GM19238 (cell line): Measurements from ENCODE around the gene INTS4.
"Not testable (repeated sequence)": the region's sequence is repeated elsewhere in the genome, so short reads cannot be mapped to it uniquely, and the experiment has no call there.

Experiments
- DNase-seq: peaks from one replicate; pipeline ENCODE4 v3.0.0; 2011; ENCODE audit warnings: low spot score; ENCODE audit not compliant: insufficient read length

Gene INTS4

DNA sequence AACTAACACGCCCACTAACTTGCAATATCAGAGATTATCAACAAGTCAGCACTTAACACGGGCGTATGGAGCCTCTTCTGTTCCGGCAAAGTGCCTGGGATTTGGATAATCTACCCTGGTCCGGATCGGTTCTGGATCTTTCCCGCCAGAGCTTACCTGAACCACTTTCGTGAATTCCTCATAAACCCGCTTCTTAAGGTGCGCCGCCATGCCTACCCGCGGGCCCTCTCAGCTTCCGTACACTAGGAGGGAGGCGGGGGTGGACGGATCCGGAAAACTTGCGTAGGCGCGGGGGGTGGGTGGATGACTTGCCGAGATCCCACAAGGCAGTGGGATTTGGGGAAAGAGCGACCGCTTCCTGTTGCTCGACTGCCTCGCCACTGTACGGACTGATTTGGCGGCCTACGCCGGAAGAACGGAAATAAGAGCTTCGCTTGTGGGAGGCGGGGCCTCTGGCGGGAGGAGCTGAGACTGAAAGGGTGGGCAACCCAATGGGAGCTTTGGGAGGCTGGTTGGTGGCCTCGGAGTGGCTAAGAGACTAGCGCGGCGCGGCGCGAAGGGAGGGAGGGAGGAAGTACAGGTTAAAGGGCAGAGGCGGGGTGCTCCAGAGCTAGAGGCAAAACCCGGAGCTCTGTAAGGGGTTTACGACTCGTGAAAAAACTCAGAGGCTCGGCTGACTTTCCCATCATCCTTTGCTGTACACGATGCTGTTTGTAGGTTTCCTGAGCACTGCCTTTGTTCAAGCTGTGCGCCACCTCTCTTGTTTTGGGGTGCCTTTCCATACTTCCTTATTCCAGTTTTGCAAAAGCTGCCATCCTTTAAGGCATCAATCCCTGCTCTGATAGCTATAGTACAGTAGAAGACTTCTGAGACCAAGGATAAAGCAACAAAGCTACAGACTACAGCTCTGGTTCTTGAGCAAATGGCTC is at the start of gene INTS4:
INTS4 (minus strand) TSS at position 235 of the 929 bp plus-strand sequence; CDS start at position 210, 25 bp downstream.
- DNase-seq, result peak; percentile 88

GRCh38 chr11:78041843-78042440 is 47.5 kb upstream of the INTS4 start:
- DNase-seq, result no peak

- not testable (repeated sequence) for DNase-seq
Observed at GRCh38 chr11:78041380-78041719, 46.9 kb upstream of the INTS4 start.

DNA sequence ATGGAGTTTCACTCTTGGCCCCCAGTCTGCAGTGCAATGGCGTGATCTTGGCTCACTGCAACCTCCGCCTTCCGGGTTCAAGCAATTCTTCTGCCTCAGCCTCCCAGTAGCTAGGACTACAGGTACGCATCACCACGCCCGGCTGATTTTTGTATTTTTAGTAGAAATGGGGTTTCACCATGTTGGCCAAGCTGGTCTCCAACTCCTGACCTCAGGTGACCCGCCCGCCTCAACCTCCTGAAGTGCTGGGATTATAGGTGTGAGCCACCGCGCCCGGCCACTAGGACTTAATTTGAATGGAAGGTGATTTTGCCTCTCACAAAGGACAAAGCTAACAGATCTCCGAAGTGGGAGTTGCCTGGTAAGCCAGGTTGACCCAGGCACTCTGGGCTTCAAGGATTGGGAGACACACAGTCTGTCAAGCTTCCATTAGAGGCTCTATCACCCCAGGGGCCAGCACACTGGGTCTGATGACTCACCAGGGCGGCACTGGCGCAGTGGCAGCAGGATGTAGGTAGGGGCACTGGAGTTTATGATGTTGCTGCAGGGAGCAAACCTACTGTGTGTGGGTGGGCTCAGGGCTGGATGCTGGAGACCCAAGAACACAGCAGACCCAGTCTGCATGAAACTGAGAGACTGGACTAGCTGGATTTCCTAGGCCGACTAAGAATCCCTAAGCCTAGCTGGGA is 46.4 kb upstream of the INTS4 start:
- DNase-seq, result no peak

DNA sequence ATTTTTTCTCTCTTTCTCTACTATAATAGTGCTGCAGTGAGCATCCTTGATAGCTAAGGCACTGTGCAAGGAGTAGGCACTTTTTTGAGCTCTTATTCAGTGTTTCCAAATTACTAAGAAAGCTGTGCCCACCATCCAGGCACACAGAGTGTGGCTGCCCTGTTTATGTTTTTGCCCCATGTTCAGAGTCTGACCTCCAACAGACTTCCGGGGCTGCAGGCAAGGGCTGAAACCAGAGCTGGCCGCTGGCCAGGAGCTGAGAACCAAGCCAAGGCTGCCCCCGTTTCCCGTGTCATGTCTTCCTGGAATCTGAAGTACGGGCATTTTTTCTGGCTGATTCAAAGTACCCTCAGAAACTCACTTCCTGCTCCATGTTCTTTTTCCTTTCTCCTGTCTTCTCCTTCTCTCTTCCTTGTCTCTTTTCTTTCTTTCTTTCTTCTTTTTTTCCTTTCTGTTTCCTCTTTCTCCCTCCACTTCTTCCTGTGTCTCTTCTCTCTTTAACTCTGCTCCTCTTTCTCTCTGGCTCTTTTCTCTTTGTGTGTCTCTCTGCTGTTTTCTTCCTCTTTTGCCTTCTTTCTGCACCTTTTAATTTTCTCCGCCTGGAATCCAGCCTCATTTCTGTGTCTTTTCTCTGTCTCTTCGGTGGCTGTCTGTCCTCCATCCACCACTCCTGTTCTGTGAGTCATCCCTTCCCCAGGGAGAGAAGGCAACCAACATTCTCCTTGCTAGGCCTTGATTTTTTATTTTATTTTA is 45.6 kb upstream of the INTS4 start:
- peak; percentile 44 for DNase-seq

GRCh38 chr11:78039391-78039918 is 45.0 kb upstream of the INTS4 start:
- no peak for DNase-seq

DNA sequence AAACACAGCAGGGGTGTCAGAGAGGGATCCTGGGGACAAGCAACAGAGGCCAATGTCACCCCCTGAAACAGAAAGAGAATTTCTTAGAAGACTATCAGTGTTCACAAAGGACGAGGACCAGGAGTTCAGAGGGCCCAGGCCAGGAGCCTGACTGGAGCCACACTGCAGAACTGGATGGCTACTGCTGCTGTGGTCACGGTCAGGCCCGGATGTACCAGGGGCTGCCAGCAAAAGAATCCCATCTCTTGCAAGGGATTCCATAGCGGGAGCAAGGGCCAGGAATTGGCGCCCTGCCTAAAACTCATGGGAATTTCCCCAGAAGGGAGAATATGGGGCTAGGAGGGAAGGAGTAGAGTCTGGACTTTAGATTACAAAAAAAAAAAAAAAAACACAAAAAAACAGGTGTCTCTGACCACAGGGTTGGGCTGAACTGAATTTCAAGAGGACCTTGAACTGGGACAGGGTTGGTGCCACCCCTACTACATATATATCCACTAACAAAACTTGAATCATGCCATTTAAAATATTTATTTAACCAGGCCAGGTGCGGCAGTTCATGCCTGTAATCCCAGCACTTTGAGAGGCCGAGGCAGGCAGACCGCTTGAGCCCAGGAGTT is 44.3 kb upstream of the INTS4 start:
- no peak for DNase-seq

DNA sequence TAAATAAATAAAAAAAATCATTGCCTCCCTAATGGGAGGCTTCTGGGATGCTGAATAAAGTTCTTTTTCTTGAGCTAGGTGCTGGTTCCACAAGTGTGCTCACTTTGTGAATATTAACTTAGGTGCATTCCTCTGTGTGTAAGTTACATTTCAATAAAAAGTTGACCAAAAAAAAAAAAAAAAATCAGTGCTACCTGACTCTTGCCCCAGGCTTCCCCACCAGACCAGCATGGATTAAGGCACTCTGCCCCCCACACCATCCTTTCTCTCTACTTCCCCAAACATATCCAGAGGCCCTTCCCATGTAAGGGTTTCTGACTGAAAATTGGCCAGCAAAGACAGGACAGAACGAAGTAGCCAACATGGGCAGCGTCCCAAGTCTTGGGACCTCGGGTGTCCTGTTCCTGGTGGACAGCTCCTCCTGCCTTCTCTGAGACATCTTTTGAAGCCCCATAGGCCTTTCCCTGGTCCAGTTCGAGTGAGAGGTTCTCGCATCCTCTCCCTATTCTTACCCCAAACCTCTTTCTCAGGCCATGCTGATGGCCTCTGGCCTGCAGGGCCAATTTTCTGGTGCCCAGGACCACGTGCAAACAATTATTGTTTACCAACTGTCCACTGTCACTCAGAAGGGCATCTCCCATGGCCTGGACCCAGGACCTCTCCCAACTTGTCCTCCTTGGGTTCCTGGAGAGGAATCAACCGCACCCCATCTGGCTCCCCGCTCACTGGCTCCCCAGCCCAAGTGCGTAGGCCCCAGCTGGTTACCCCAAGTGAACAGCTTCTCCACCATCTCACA is 43.6 kb upstream of the INTS4 start:
- DNase-seq, result no peak

- no peak for DNase-seq
Observed at GRCh38 chr11:78037056-78037455, 42.6 kb upstream of the INTS4 start.

DNA sequence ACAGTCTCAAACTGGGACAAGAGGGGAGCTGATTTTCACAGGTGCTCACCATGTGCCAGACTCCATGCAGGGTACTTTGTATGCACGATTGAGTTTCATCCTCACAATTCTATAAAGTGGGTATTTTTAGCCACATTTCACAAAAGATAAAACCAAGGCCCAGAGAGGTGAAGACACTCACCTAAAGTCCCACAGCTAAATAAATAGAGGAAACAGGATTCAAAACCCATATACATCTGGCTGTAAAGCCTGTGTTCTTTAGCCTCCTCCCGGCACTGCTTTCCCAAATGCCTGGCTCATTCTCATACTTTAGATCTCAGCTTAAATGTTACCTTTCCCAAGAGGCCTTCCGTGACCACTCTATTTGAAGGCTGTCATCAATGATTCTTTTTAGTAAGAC is 41.8 kb upstream of the INTS4 start:
- DNase-seq, result no peak

DNA sequence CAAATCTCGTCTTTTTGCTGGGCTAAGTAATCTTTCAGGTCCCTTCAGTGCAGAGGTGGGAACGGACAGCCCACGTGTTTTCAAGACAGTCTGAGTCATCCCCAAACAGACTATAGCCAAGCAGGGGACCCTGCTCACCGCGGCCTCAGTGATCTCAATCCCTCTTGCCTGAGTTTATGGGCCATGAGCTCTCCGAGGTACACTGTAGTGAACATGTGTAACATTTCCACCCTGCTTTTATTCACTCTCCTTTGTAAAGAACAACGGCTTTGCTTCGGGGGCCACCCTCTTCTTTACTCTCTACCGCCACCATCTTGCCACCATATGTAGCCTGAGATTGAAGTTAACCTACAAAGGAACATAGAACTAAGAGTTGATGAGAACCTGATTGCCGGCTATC is 40.2 kb upstream of the INTS4 start:
- no peak for DNase-seq

DNA sequence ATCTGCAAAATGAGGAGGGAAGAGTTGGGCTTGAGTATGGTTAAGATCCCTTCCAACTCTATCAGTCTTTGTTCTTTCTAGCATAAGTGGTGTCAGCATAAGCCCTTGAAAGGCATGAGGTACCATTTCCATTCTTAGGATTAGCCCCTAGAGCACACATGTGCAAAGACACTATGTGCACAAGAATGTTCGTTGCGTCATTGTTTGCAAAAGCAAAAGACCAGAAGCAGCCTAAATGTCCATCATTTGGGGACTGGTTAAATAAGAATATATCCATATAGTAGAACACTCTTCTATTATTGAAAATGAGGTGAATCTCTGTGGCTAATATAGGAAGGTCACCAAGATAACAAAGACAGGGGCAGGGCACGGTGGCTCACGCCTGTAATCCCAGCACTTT is 38.6 kb upstream of the INTS4 start:
- DNase-seq, result no peak

- no peak for DNase-seq
Observed at GRCh38 chr11:78032090-78032489, 37.6 kb upstream of the INTS4 start.

DNA sequence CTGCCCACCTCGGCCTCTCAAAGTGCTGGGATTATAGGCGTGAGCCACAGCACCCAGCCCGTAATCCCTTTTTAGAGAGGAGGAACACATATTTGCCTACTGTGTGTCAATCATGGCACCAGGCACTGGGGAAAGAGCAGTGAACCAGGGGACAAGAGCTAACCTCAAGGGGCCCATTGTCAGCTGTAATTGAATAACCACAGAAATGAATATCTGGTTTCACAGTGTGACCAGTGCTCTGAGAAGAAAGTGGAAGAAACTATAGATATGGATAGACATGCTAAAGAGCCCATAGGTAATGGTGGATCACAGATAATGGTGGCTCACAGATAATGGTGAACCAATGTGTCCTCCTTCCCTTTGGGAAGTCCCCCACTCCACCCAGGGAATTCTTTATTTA is 37.2 kb upstream of the INTS4 start:
- no peak for DNase-seq

- no peak for DNase-seq
Observed at GRCh38 chr11:78030429-78031325, 36.2 kb upstream of the INTS4 start.

GRCh38 chr11:78028423-78028822 is 34.0 kb upstream of the INTS4 start:
- not testable (repeated sequence) for DNase-seq

GRCh38 chr11:78027759-78028158 is 33.3 kb upstream of the INTS4 start:
- DNase-seq, result no peak

- DNase-seq, result no peak
Observed at GRCh38 chr11:78025378-78025777, 30.9 kb upstream of the INTS4 start.

DNA sequence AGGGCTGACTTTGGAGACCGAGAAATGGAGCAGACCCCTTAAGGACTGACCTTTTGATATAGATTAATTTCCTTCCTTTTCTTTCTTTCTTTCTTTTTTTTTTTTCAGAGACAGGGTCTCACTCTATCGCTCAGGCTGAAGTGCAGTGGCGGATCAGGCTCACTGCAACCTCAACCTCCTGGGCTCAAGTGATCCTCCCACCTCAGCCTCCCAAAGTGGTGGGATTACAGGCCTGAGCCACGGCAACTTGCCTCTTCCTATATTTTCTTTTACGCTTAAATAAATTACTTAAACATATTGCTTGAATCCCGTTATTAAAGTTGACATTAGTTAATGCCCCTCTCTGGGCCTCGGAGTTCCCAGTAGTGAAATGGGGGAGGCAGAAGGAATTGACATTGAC is 29.0 kb upstream of the INTS4 start:
- no peak for DNase-seq
